ENCODE data around the gene GPC6. TPM values are rescaled to one million over a fixed set of nuclear protein-coding genes. Genes with fewer than 3 reads are reported as not detected.

GPC6 gene
- polyA plus RNA-seq, 1 donor, result 26.7 TPM

- WGBS (ENCODE audit: insufficient coverage, low lambda C conversion rate), result 100% methylated on average over 1 of the region's 5 CpGs
- Histone ChIP-seq H3K4me1 (ENCODE audit: control insufficient read depth, insufficient read depth, low read length) (no peaks in the 10 kb centered on the region), H3K36me3 (ENCODE audit: control insufficient read depth, insufficient read depth, low read length) (no peaks in the 10 kb centered on the region), H3K27ac (ENCODE audit: low read length) (no peak overlapping the region), H3K27me3 (ENCODE audit: control insufficient read depth, insufficient read depth, low read length) (no peaks in the 10 kb centered on the region), H3K4me3 (ENCODE audit: low read length) (no peak overlapping the region), H3K9me3 (ENCODE audit: control insufficient read depth, low read depth, low read length) (no peaks in the 10 kb centered on the region)
- peak; percentile 16 to 52 for DNase-seq
Observed at GRCh38 chr13:94427313-94427953, 1200.8 kb downstream of the GPC6 start.

- 100% methylated on average over 2 of the region's 2 CpGs for WGBS (ENCODE audit: insufficient coverage, low lambda C conversion rate)
- no peaks in the 10 kb centered on the region for H3K27me3 ChIP-seq (ENCODE audit: control insufficient read depth, insufficient read depth, low read length)
- H3K4me3 ChIP-seq (ENCODE audit: low read length), result no peak overlapping the region
- no peaks in the 10 kb centered on the region for H3K9me3 ChIP-seq (ENCODE audit: control insufficient read depth, low read depth, low read length)
- no peaks in the 10 kb centered on the region for H3K36me3 ChIP-seq (ENCODE audit: control insufficient read depth, insufficient read depth, low read length)
- DNase-seq, result no peak
- peaks cover 3% of the 10 kb centered on the region for H3K4me1 ChIP-seq (ENCODE audit: control insufficient read depth, insufficient read depth, low read length)
- no peak overlapping the region for H3K27ac ChIP-seq (ENCODE audit: low read length)
Observed at GRCh38 chr13:94431574-94431973, 1205.0 kb downstream of the GPC6 start.

GRCh38 chr13:94431987-94432386 is 1205.4 kb downstream of the GPC6 start:
- H3K27me3 ChIP-seq (ENCODE audit: control insufficient read depth, insufficient read depth, low read length), result no peaks in the 10 kb centered on the region
- no peak overlapping the region for H3K4me3 ChIP-seq (ENCODE audit: low read length)
- H3K36me3 ChIP-seq (ENCODE audit: control insufficient read depth, insufficient read depth, low read length), result no peaks in the 10 kb centered on the region
- no peaks in the 10 kb centered on the region for H3K9me3 ChIP-seq (ENCODE audit: control insufficient read depth, low read depth, low read length)
- no peak overlapping the region for H3K27ac ChIP-seq (ENCODE audit: low read length)
- peak; percentile 4 to 42 for DNase-seq
- H3K4me1 ChIP-seq (ENCODE audit: control insufficient read depth, insufficient read depth, low read length), result peaks cover 3% of the 10 kb centered on the region

GRCh38 chr13:94433055-94433961 is 1206.7 kb downstream of the GPC6 start:
- peak overlapping the region; percentile 12 for H3K4me3 ChIP-seq (ENCODE audit: low read length)
- no peaks in the 10 kb centered on the region for H3K36me3 ChIP-seq (ENCODE audit: control insufficient read depth, insufficient read depth, low read length)
- WGBS (ENCODE audit: insufficient coverage, low lambda C conversion rate), result 31% methylated on average over 6 of the region's 19 CpGs
- H3K27ac ChIP-seq (ENCODE audit: low read length), result peak overlapping the region; percentile 78
- peaks cover 3% of the 10 kb centered on the region for H3K4me1 ChIP-seq (ENCODE audit: control insufficient read depth, insufficient read depth, low read length)
- peak; percentile 89 to 94 for DNase-seq
- H3K9me3 ChIP-seq (ENCODE audit: control insufficient read depth, low read depth, low read length), result no peaks in the 10 kb centered on the region
- no peaks in the 10 kb centered on the region for H3K27me3 ChIP-seq (ENCODE audit: control insufficient read depth, insufficient read depth, low read length)

GRCh38 chr13:94435604-94436226 is 1209.1 kb downstream of the GPC6 start:
- DNase-seq, result peak; percentile 19 to 48
- Histone ChIP-seq H3K4me1 (ENCODE audit: control insufficient read depth, insufficient read depth, low read length) (peaks cover 3% of the 10 kb centered on the region), H3K9me3 (ENCODE audit: control insufficient read depth, low read depth, low read length) (no peaks in the 10 kb centered on the region), H3K36me3 (ENCODE audit: control insufficient read depth, insufficient read depth, low read length) (no peaks in the 10 kb centered on the region), H3K4me3 (ENCODE audit: low read length) (no peak overlapping the region), H3K27me3 (ENCODE audit: control insufficient read depth, insufficient read depth, low read length) (no peaks in the 10 kb centered on the region), H3K27ac (ENCODE audit: low read length) (no peak overlapping the region)
- WGBS (ENCODE audit: insufficient coverage, low lambda C conversion rate), result no CpG with 5 or more reads among the region's 4 CpGs

GRCh38 chr13:94444826-94445225 is 1218.2 kb downstream of the GPC6 start:
- no peaks in the 10 kb centered on the region for H3K9me3 ChIP-seq (ENCODE audit: control insufficient read depth, low read depth, low read length)
- no peak overlapping the region for H3K27ac ChIP-seq (ENCODE audit: low read length)
- H3K36me3 ChIP-seq (ENCODE audit: control insufficient read depth, insufficient read depth, low read length), result no peaks in the 10 kb centered on the region
- no peak for DNase-seq
- no peaks in the 10 kb centered on the region for H3K27me3 ChIP-seq (ENCODE audit: control insufficient read depth, insufficient read depth, low read length)
- H3K4me3 ChIP-seq (ENCODE audit: low read length), result no peak overlapping the region
- no peaks in the 10 kb centered on the region for H3K4me1 ChIP-seq (ENCODE audit: control insufficient read depth, insufficient read depth, low read length)

- no peaks in the 10 kb centered on the region for H3K36me3 ChIP-seq (ENCODE audit: control insufficient read depth, insufficient read depth, low read length)
- H3K27me3 ChIP-seq (ENCODE audit: control insufficient read depth, insufficient read depth, low read length), result no peaks in the 10 kb centered on the region
- H3K27ac ChIP-seq (ENCODE audit: low read length), result no peak overlapping the region
- H3K4me3 ChIP-seq (ENCODE audit: low read length), result no peak overlapping the region
- no peaks in the 10 kb centered on the region for H3K4me1 ChIP-seq (ENCODE audit: control insufficient read depth, insufficient read depth, low read length)
- H3K9me3 ChIP-seq (ENCODE audit: control insufficient read depth, low read depth, low read length), result no peaks in the 10 kb centered on the region
- no peak for DNase-seq
Observed at GRCh38 chr13:94454334-94454733, 1227.7 kb downstream of the GPC6 start.

- WGBS (ENCODE audit: insufficient coverage, low lambda C conversion rate), result 80% methylated on average over 1 of the region's 2 CpGs
- H3K4me1 ChIP-seq (ENCODE audit: control insufficient read depth, insufficient read depth, low read length), result no peaks in the 10 kb centered on the region
- H3K36me3 ChIP-seq (ENCODE audit: control insufficient read depth, insufficient read depth, low read length), result no peaks in the 10 kb centered on the region
- no peak for DNase-seq
- no peaks in the 10 kb centered on the region for H3K27me3 ChIP-seq (ENCODE audit: control insufficient read depth, insufficient read depth, low read length)
- H3K27ac ChIP-seq (ENCODE audit: low read length), result no peak overlapping the region
- H3K9me3 ChIP-seq (ENCODE audit: control insufficient read depth, low read depth, low read length), result no peaks in the 10 kb centered on the region
- no peak overlapping the region for H3K4me3 ChIP-seq (ENCODE audit: low read length)
Observed at GRCh38 chr13:94454906-94455305, 1228.3 kb downstream of the GPC6 start.

- no peak overlapping the region for H3K27ac ChIP-seq (ENCODE audit: low read length)
- H3K4me1 ChIP-seq (ENCODE audit: control insufficient read depth, insufficient read depth, low read length), result no peaks in the 10 kb centered on the region
- 60% methylated on average over 1 of the region's 2 CpGs for WGBS (ENCODE audit: insufficient coverage, low lambda C conversion rate)
- no peaks in the 10 kb centered on the region for H3K9me3 ChIP-seq (ENCODE audit: control insufficient read depth, low read depth, low read length)
- H3K27me3 ChIP-seq (ENCODE audit: control insufficient read depth, insufficient read depth, low read length), result no peaks in the 10 kb centered on the region
- H3K36me3 ChIP-seq (ENCODE audit: control insufficient read depth, insufficient read depth, low read length), result no peaks in the 10 kb centered on the region
- no peak overlapping the region for H3K4me3 ChIP-seq (ENCODE audit: low read length)
- DNase-seq, result no peak
Observed at GRCh38 chr13:94455414-94455813, 1228.8 kb downstream of the GPC6 start.
